NCI-H69 (cell line): ENCODE results near the gene C19orf33.
"Not testable (repeated sequence)": the region's sequence is repeated elsewhere in the genome, so short reads cannot be mapped to it uniquely, and the experiment has no call there.

Source experiments
- DNase-seq: peaks from one replicate; lab custom pipeline; 2025; lab: John Stamatoyannopoulos, UW

Gene C19orf33

GRCh38 chr19:38303517-38304351 lies at the start of gene C19orf33:
Gene C19orf33 (plus strand): TSS chr19:38304251. CDS start chr19:38304262, 11 bp downstream.
- no peak for DNase-seq

DNA sequence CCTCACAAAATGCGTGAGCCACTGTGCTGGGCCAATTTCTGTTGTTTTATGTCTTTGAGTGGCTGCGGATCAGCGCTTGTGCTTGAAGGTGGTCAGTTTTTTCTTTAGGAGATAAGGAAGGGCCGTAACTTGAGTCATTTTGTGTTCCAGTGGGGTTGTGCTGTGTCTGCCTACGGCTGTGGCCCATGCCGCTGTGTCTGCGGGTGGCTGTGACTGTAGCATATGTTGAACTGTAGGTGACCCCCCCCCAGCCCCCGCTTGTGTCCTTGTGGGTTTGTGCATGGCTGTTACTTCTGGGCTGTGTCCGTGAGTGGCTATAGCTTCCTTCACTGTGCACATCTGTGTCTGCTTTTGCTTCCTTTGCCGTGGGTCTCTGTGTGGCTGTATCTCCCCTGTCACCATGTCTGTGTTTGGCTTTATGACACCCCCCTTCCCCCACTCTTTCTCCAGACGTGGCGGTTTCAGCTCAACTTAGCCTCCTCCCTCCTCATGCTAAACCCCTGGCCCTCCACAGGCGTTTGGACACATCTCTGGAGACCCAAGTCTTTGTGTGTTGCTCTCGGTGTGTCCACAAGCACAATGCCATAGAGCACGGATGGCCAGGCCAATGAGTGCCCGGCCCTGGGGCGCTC lies 48.6 kb upstream of the C19orf33 start:
- no peak for DNase-seq

GRCh38 chr19:38261942-38262341 lies 42.1 kb upstream of the C19orf33 start:
- not testable (repeated sequence) for DNase-seq

GRCh38 chr19:38262585-38263268 lies 41.3 kb upstream of the C19orf33 start:
- DNase-seq: no peak

DNA sequence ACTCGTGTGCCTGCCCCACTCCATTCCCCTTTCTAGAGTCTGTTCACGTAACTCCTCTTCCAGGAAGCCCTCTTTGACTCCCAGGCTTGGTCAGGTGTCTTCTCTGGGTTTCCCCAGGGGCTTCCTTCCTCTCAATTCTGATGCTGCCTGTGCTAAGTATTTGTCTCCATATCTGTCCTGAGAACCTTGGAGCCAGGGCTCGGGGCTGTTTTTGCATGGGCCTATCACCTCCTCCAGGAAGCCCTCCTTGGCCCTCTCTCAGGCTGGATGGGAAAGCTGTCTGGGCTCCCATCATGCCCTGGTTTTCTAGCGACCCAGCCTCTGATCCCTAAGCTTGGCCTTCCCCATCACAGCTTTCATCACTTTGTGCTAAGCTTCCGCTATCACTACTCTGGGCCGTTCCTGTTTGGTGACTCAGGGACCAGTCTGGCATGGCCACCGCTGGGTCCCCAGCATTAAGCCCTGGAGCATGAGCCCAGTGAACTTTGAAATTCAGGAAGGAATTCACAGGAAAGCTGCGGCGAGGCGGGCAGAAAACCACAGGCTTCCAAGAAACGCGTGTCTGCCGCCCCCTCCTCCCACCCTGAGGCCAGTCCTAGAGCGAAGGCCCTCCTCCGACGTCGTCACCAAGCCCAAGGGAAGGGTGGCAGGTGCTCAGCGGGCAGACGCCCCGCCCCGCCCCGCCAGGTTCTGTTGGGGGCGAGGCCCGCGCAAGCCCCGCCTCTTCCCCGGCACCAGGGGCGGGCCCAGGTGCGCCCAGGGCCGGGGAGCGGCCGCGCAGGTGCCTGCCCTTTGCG lies 40.2 kb upstream of the C19orf33 start:
- peak; percentile 98 for DNase-seq

- no peak for DNase-seq
These were observed 39.4 kb upstream of the C19orf33 start, which contains the start of gene SPINT2 for GRCh38 chr19:38264486-38265212. Gene SPINT2 (plus strand): TSS chr19:38264573. CDS start chr19:38264893, 320 bp downstream.

DNA sequence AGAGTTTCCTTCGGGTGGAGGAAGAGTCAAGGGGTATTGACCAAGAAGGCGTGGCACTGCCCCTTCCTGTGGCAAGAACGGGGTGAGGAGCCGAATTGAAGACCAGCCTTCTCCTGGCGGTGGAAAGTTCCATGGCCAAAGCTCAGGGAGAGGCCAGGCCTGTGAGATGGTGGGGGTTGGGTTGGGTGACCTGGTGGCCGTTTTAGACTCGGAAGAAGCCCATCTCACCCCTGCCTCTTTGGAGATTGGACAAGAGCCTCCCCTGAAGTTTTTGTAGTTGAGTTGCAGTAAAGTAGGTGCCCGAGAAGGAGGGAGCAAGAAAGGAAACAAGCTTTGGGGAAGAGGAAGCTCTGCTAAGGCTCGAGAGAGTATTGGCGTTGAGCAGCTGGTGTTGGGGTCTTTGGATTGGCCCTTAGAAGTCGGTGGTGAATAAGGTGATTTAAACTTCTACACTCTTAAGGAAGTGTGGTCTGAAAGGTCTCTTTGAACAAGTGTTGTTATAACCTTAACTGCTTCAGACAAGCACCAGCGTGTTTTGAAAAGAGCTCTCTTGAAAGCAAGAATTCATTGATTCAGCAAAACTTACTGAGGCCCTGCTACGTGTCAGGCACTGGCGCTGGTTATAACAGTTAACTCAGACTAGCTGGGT lies 38.7 kb upstream of the C19orf33 start:
- DNase-seq: peak; percentile 52

- peak; percentile 68 for DNase-seq
These were observed 38.1 kb upstream of the C19orf33 start for GRCh38 chr19:38265921-38266429.

GRCh38 chr19:38266981-38267597 lies 37.0 kb upstream of the C19orf33 start:
- DNase-seq: peak; percentile 57

DNA sequence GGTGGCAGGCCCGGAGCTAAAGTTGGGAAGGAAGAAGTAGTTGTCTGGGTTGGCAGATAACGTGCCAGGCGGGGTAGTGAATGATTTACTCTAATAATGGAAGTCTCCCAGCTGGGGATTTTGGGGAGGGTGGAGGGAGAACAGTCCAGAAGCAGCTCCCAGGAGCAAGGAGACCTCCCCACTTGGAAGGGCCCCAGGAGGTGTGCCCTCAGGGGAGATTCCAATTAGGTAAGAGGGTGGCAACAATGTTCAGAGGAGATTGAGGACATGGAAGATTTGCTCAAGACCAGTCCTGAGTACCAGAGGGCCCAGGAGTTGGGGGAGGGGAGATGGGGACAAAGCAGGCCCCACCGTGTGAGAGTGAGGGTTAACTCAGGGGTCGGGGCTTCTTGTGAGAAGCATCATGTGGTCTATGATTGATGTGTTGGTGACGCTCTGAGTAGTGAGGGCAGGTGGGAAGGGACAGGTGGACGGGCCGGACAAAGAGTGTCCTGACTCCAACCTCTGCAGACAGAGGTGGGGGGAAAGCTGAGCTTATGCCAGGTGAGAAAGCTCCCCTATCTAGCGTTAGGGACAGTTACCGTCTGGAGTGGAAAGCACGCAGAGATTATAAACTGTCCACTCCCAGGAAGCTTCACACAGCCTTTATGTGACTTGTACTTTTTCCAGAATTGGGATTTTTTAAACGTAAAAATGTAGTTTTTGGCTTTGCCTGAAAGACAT lies 36.1 kb upstream of the C19orf33 start:
- DNase-seq: peak; percentile 60

DNA sequence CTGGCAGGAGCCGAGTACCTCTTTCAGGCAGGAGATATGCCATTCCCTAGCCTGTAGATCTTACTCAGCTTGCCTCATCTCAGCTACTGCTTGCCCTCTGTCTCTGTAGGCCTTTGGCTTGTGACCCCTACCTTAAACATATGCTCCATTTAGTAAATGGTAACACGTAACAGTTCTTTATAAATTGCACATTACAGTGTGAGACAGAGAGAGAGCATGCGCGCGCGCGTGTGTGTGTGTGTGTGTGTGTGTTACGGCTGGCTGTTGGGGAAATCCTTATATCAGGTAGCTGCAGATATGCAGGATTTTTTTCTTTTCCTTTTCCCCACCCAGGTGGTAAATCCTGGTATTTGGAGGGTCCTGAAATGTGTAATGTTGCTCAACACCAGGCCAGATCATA lies 35.5 kb upstream of the C19orf33 start:
- DNase-seq: peak; percentile 28

DNA sequence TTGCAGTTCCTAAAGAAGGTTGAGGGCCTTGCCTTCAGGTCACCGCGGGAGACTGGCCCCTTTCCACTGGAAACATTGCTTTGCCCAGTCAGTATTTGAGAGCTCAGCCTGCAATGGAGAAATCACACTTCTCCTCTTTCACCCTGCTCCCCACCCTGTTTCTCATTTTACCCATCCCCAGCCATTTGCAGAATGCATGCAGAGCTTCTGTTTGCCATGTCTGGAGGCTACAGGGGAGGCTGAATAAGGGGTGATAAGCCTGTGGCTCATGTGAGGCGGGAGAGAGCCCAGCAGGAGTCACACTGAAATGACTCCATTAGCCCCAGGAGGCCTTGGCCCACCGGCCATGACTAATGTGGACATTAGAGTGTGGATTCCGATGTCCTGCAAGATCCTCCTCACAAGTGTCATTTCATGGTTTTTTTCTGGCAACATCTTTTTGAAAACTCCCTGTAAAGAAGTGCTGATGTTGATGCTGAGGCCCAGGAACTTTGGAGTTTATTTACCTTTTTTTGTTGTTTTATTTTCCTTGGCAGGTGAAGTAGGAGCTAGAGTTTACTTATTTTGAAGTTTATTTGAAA lies 33.4 kb upstream of the C19orf33 start:
- DNase-seq: peak; percentile 94

DNA sequence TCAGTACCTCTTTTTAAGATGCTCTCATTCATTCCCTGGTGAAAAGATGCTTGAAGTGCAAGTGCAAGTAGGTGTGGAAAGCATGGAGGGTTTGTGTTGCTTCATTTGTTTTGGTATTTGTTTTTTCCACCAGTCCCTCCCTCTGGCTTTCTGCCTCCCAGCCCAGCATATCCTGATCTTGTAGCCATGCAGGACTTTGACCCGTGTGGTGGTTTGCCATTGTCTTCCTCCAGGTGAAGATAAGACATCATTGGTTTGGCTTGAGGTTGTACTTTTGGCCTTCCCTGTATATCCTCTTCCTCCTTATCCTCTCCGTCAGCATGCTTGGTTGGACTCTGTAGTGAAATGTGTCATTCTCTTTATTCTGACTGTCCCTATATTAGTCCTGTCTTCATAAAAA lies 30.6 kb upstream of the C19orf33 start:
- DNase-seq: no peak

- DNase-seq: no peak
These were observed 29.3 kb upstream of the C19orf33 start for GRCh38 chr19:38274739-38275138.

- no peak for DNase-seq
These were observed 27.0 kb upstream of the C19orf33 start for GRCh38 chr19:38276942-38277517.

- DNase-seq: no peak
These were observed 26.5 kb upstream of the C19orf33 start for GRCh38 chr19:38277549-38277948.

DNA sequence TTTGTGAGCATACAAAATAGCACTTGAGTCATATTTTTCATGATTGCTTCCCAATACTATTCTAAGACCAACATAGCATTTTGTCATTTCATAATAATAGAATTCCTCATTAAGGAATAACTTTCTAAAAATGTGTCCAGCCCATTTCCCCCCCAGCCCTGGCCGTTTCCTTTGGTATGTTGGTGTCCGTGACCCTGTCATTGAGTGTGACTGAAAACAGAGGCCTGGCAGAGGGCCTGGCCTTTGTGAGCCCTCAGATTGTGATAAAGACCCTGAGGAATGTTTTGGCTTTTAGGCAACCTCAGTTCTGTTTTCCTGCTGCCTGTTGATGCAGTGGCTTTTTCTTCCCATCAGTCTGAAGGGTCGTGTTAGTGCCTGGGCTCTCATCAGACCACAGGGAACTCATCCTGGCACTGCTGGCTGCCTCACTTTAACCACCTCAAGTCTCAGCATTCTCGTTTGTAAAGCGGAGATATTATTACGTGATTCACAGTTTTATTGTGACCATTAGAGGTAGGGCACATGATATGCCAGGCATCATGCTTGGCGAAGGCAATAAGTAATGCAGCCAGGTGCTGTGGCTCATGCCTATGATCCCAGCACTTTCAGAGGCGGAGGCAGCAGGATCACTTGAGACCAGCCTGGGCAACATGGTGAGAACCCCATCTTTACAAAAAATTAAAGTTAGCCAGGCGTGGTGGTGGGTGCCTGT lies 25.9 kb upstream of the C19orf33 start:
- DNase-seq: no peak

GRCh38 chr19:38278751-38279150 lies 25.3 kb upstream of the C19orf33 start:
- DNase-seq: no peak
